ENCODE results near the gene PFDN1. TPM values are rescaled to one million over a fixed set of nuclear protein-coding genes. Genes with fewer than 3 reads are reported as not detected.
A peak's percentile ranks its signal among the peaks of the same experiment; 100 is the strongest.

Gene PFDN1
- total RNA-seq, 1 donor from 2014 or later, result 41.5 TPM

- no peak for DNase-seq (ENCODE audit: low spot score)
Observed at GRCh38 chr5:140296289-140296688, 6.6 kb downstream of the PFDN1 start.

DNA sequence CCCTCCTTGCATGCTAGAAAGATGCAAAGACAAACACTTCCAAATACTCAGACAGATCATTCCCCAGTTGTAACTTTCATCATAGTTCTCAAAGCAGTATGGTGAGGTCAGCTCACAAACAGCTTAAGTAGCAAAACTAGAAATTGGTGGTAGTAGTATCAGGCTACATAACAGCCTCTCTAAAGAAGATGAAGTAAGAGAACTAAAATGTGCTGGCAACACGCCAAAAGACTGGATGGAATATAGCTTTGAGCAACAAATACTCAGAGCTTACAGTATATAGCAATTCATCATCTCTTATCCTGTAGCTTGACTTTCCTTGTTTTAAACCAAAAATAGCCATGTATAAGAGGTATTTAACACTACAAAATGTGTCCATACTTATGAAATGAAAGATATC lies 7.5 kb downstream of the PFDN1 start:
- no peak for DNase-seq (ENCODE audit: low spot score)

GRCh38 chr5:140294753-140295152 lies 8.1 kb downstream of the PFDN1 start:
- no peak for DNase-seq (ENCODE audit: low spot score)

- no peak for DNase-seq (ENCODE audit: low spot score)
Observed at GRCh38 chr5:140293849-140294100, 9.1 kb downstream of the PFDN1 start.

- no peak for DNase-seq (ENCODE audit: low spot score)
Observed at GRCh38 chr5:140293091-140293848, 9.6 kb downstream of the PFDN1 start.

- no peak for DNase-seq (ENCODE audit: low spot score)
Observed at GRCh38 chr5:140292212-140293036, 10.5 kb downstream of the PFDN1 start.

GRCh38 chr5:140287801-140288521 lies 14.9 kb downstream of the PFDN1 start:
- DNase-seq (ENCODE audit: low spot score), result no peak

GRCh38 chr5:140286424-140286823 lies 16.5 kb downstream of the PFDN1 start:
- no peak for DNase-seq (ENCODE audit: low spot score)

DNA sequence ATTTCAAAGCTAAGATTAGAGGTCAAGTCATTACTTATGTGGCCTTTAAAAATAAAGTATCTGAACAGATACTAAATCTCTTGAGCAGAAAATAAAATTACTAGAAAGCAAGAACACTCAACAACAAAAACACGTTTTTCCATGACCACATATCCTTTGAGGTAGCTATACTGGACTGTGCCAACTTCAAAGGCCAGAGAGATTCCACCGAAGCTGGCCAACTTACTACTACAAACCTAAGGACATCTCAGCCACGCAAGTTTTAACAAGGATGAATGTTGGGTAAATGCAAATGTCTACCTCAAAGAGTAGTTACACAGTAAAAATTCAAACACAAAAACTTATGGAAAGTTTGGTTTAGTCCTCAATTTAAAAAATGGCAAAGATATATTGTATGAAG lies 18.9 kb downstream of the PFDN1 start:
- DNase-seq (ENCODE audit: low spot score), result no peak

DNA sequence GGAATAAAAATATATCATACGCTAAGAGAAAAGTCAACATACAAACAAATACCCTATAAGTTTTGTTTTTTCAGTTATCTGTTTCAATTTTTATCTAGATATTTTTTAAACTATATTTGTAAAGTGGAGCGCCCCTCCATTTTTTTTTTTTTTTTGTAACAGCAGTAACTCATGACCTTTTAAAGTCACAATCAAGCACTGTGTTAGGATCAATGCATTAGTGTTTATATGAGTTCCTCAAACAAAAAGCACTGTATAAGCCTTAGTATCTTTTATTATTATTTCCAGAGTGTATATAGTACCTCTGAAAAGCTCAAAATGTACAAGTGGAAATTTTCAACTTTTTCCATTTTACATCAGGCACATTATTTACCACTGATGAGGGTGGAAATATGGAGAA lies 20.6 kb downstream of the PFDN1 start:
- no peak for DNase-seq (ENCODE audit: low spot score)

DNA sequence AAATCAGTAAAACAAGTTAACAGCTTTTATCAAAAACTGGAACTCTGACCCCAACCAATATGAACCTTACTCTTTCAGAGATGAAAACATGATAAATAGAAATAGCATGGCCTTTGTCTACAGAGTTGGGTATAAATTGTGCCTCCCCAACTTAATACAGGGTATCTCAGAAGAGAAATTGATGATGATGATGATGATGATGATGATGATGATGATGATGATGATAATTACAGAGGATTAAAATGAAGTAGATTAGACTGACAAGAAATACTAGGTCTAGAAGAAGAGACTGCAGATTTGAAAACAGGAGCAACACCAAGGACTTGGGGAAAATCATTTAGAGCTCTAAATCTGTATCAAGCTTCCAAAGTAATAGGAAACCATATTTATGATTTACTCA lies 27.1 kb downstream of the PFDN1 start:
- DNase-seq (ENCODE audit: low spot score), result no peak

DNA sequence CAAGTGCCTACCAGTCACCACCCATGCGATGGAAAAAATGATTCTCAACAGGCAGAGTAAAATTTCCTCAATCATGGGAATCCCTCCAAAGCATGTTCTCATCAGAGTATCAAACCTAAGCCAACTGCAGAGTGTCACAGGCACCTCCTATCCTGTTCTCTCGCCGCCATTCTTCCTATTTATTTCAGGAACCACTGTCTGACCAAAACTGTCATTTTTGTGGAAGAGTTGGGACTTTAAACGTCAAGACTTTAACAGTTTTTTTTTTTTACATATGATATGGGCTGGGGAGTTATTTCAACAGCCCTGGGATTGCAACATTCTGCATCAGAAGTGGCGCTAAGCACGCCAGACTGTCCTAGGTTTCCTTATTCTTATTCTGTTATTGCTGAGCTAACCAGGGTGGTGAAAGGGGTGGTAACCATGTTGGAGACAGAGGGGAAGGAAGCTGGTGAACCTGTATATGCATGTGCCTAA lies 29.5 kb downstream of the PFDN1 start:
- no peak for DNase-seq (ENCODE audit: low spot score)

- DNase-seq (ENCODE audit: low spot score), result no peak
Observed at GRCh38 chr5:140270008-140270407, 32.9 kb downstream of the PFDN1 start.

DNA sequence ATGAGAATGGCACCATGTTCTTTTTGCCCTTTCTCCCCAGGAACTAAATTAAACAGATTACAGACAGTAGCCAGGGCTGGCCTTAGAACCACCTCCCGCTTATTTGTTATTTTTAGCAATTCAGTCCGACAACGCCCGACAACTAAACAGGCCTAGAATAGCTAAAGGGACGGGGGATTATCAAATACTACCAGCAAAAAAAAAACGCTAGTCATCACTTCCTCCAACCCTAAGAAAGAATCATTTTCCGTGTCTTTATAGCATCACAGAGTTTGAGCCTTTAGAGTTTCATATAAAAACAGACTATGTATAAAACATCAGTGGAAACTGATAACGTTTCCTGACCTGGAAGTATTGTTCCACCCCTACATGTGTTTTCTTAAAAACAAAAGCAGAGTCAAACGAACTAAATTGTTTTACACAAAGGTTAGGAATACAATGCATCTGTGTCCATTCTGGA lies 35.3 kb downstream of the PFDN1 start:
- no peak for DNase-seq (ENCODE audit: low spot score)

- no peak for DNase-seq (ENCODE audit: low spot score)
Observed at GRCh38 chr5:140267201-140267540, 35.7 kb downstream of the PFDN1 start.

GRCh38 chr5:140266471-140267200 lies 36.3 kb downstream of the PFDN1 start:
- DNase-seq (ENCODE audit: low spot score), result no peak

DNA sequence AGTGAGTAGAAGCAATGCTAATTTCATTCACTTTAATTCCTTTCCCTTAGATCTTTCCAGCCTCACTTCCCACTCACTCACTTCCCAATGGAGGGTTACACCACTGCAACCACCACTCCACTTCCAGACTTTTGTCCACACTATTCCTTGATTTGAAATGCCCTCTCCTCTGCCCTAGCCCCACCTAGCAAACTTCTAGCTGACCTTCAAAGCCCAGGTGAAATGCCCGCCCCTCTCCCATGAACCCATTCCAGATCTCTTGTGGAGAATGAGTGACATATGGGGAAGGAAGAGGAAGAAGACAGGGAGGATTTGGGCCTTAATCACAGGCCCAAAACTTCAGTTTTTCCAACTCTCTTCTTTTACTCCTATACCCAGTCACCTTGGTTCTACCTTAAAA lies 37.1 kb downstream of the PFDN1 start:
- no peak for DNase-seq (ENCODE audit: low spot score)

DNA sequence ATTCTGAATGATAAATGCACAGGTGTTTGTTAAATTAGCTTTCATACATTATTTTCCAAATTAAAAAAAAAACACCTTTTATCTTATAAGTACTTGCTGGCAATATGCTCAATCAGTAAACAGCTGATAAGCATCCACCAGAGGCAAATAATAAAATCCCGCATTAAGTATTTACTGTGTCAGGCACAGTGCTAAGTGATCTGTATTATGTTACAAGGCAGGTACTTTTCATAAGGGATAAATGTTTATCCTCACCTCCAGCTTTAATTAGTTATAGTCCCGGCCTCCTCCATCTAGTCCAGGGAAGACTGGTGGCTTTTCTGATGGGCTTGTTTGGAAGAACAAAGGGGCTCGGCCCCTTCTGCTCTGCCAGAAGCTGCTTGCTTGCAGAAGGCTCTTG lies 40.1 kb downstream of the PFDN1 start:
- no peak for DNase-seq (ENCODE audit: low spot score)

- DNase-seq (ENCODE audit: low spot score), result no peak
Observed at GRCh38 chr5:140262221-140262620, 40.7 kb downstream of the PFDN1 start.

DNA sequence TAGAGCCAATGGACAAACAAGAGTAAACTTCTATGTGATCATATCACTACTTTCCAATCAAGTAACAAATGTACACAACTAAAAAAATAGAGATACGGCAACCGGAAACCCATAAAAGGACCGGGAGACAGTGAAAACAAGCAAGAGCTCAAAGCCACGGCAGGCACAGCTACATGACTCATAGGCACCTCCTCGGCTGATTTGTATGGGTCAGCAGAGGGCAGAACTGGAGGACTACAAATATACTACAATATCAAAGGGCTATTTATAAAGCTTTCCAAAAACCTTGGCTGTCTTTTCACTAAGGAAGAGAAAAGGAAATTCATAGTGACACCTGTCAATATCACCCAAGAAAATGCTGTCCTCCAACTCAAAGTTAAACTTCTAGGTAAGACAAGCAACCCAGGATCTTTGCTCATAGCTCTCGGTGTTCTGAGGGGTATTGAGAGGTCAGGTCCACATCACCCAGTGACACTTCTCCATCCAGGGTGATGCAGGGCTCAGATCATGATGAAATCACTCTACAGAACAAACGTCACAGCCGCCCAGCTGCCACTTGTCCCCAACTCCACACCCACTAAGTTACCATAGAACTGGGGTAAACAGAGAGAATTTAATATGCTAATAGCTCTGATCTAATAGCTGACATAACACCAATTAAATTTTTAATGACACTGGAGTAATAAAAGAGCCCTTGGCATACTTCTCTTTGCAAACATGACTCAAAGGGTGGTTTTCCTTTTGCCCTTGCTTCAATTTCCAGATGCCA lies 41.3 kb downstream of the PFDN1 start:
- peak; percentile 86 for DNase-seq (ENCODE audit: low spot score)

- DNase-seq (ENCODE audit: low spot score), result no peak
Observed at GRCh38 chr5:140260089-140260656, 42.7 kb downstream of the PFDN1 start.

Data from ureter (tissue), 1 donor.